ENCODE results near the gene PSENEN. TPM values are rescaled to one million over a fixed set of nuclear protein-coding genes. Genes with fewer than 3 reads are reported as not detected.
"Not testable (repeated sequence)": the region's sequence is repeated elsewhere in the genome, so short reads cannot be mapped to it uniquely, and the experiment has no call there.

The PSENEN gene
- total RNA-seq, 2 donors from 2014 or later, result 39.9 to 65.2 TPM

DNA sequence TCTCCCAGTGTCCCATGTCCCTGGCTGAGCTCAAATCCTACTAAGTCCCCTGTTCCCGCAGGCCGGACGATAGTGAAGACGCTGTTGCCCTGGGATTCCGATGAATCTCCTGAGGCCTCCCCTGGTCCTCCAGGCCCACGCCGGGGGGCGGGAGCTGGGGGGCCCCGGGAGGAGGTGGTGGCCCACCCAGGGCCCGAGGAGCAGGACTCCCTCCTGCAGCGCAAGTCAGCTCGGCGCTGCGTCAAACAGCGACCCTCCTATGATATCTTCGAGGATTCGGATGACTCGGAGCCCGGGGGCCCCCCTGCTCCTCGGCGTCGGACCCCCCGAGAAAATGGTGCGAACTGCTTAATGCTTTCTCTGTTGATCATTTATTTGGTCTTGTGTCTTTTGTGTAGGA, 21.8 kb upstream of the PSENEN start:
- TF ChIP-seq POLR2A (IDR thresholded peaks at IDR 0.05) (no peak), POLR2AphosphoS5 (IDR thresholded peaks at IDR 0.05) (no peak)
- TF ChIP-seq, protein P1, sequence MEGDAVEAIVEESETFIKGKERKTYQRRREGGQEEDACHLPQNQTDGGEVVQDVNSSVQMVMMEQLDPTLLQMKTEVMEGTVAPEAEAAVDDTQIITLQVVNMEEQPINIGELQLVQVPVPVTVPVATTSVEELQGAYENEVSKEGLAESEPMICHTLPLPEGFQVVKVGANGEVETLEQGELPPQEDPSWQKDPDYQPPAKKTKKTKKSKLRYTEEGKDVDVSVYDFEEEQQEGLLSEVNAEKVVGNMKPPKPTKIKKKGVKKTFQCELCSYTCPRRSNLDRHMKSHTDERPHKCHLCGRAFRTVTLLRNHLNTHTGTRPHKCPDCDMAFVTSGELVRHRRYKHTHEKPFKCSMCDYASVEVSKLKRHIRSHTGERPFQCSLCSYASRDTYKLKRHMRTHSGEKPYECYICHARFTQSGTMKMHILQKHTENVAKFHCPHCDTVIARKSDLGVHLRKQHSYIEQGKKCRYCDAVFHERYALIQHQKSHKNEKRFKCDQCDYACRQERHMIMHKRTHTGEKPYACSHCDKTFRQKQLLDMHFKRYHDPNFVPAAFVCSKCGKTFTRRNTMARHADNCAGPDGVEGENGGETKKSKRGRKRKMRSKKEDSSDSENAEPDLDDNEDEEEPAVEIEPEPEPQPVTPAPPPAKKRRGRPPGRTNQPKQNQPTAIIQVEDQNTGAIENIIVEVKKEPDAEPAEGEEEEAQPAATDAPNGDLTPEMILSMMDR (IDR thresholded peaks at IDR 0.05), result no peak
- Histone ChIP-seq H3K4me1 (replicated peaks) (peaks cover 9% of the 10 kb centered on the region), H3K27me3 (replicated peaks; ENCODE audit: insufficient read depth) (no peaks in the 10 kb centered on the region), H3K36me3 (peaks cover 47 to 68% of the 10 kb centered on the region in 2 donors), H3K27ac (no peak overlapping the region), H3K9me3 (no peaks in the 10 kb centered on the region), H3K4me3 (no peak overlapping the region)
- WGBS, result 95% methylated on average over 24 of the region's 24 CpGs
- DNase-seq (ENCODE audit: low spot score), result no peak
- intact Hi-C loops (cut with DNase I), result no loop called here

DNA sequence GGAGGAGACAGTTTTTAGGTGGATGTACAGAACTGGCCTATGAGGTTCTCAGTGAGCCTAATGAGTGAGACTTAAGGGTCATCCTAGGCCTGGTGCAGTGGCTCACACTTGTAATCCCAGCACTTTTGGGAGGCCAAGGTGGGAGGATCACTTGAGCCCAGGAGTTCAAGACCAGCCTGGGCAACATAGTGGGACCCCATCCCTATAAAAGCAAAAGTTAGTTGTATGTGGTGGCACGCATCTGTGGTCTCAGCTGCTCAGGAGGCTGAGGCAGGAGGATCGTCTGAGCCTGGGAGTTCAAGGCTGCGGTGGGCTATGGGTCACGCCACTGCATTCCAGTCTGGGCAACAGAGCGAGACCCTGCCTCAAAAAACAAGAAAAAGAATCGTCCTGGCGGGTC, 21.3 kb upstream of the PSENEN start:
- H3K4me1 ChIP-seq (replicated peaks); H3K27me3 ChIP-seq (replicated peaks; ENCODE audit: insufficient read depth); intact Hi-C loops (cut with DNase I); H3K27ac ChIP-seq; DNase-seq (ENCODE audit: low spot score); H3K4me3 ChIP-seq; H3K9me3 ChIP-seq: not testable (repeated sequence)
- H3K36me3 ChIP-seq, result peaks cover 47 to 72% of the 10 kb centered on the region in 2 donors
- WGBS, result 90% methylated on average over 7 of the region's 7 CpGs

DNA sequence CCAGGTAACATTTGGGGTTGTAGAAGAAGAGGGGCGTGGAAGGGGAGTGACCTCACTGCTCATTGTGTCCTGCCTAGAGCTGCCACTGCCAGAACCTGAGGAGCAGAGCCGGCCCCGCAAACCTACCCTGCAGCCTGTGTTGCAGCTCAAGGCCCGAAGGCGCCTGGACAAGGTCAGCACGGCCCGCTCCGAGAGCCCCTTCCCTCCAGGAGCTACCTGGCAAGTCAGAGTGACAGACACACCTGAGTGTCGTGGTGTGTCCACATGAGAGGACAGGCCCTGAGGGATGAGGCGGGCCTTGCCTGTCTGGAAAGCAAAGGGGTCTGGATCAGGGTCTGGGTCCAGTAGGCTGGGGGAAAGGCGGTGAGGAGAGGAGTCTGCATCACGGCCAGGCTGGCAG, 20.9 kb upstream of the PSENEN start:
- Histone ChIP-seq H3K36me3 (peaks cover 47 to 76% of the 10 kb centered on the region in 2 donors), H3K4me1 (replicated peaks) (peaks cover 2% of the 10 kb centered on the region), H3K4me3 (no peak overlapping the region), H3K9me3 (no peaks in the 10 kb centered on the region), H3K27ac (no peak overlapping the region), H3K27me3 (replicated peaks; ENCODE audit: insufficient read depth) (no peaks in the 10 kb centered on the region)
- TF ChIP-seq POLR2A (IDR thresholded peaks at IDR 0.05), result no peak
- TF ChIP-seq, protein P1 (IDR thresholded peaks at IDR 0.05), result no peak
- TF ChIP-seq POLR2AphosphoS5 (IDR thresholded peaks at IDR 0.05), result no peak
- intact Hi-C loops (cut with DNase I), result no loop called here
- WGBS, result 96% methylated on average over 12 of the region's 12 CpGs
- no peak for DNase-seq (ENCODE audit: low spot score)

DNA sequence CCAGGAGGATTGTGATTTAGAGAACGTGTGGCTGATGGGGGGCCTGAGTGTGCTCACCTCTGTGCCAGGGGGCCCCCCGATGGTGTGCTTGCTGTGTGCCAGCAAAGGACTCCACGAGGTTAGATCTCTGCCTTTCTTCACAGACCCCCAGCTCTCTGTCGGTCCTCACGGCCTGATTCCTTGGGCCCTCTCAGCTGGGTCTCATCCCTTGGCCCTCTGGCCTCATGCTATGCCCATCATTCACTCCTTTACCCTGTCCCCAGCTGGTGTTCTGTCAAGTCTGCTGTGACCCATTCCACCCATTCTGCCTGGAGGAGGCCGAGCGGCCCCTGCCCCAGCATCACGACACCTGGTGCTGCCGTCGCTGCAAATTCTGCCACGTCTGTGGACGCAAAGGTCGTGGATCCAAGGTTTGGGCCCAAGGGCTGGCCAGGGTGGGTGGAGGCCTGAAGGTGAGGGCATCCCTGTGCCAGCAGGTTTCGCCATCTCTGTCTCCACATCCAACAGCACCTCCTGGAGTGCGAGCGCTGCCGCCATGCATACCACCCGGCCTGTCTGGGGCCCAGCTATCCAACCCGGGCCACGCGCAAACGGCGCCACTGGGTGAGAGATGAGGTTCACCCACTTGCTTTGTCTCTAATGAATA, 20.1 kb upstream of the PSENEN start:
- Histone ChIP-seq H3K4me1 (replicated peaks) (no peaks in the 10 kb centered on the region), H3K27ac (no peak overlapping the region), H3K9me3 (no peaks in the 10 kb centered on the region), H3K27me3 (replicated peaks; ENCODE audit: insufficient read depth) (no peaks in the 10 kb centered on the region), H3K4me3 (no peak overlapping the region), H3K36me3 (peaks cover 50 to 84% of the 10 kb centered on the region in 2 donors)
- no peak for DNase-seq (ENCODE audit: low spot score)
- intact Hi-C loops (cut with DNase I), result no loop called here
- WGBS, result 95% methylated on average over 23 of the region's 23 CpGs
- TF ChIP-seq, protein P1 (IDR thresholded peaks at IDR 0.05), result no peak
- no peak for TF ChIP-seq POLR2AphosphoS5 (IDR thresholded peaks at IDR 0.05)
- TF ChIP-seq POLR2A (IDR thresholded peaks at IDR 0.05), result no peak

DNA sequence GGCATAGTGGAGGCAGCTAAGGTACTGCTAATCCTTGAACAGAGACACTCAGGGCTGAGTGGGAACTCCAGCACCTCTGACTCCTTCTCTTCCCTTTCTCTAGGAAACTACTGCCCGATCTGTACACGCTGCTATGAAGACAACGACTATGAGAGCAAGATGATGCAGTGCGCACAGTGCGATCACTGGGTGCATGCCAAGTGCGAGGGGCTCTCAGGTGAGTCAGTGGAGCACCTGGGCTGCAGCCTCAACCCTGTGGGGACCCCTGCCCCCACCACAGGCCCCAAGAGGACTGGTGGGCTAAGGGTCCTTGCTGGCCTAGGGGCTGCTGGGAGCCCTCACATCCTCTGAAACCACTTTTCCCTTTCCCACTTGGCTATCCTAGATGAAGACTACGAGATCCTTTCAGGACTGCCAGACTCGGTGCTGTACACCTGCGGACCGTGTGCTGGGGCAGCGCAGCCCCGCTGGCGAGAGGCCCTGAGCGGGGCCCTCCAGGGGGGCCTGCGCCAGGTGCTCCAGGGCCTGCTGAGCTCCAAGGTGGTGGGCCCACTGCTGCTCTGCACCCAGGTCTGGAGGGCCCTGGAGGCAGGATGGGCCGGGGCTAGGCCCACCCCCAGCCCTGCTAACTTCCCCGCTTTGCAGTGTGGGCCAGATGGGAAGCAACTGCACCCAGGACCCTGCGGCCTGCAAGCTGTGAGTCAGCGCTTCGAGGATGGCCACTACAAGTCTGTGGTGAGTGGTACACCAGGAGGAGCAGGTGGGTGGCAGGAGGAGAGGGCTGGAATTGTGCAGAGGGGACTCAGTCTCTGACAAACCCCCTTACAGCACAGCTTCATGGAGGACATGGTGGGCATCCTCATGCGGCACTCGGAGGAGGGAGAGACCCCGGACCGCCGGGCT, 18.1 kb upstream of the PSENEN start:
- intact Hi-C loops (cut with DNase I), result no loop called here
- WGBS, result 92% methylated on average over 25 of the region's 25 CpGs

More for the DNA sequence above, 18.1 kb upstream of the PSENEN start:
- no peak overlapping the region for H3K4me3 ChIP-seq
- TF ChIP-seq POLR2AphosphoS5 (IDR thresholded peaks at IDR 0.05), result no peak
- TF ChIP-seq, protein P1 (IDR thresholded peaks at IDR 0.05), result no peak
- no peak for TF ChIP-seq POLR2A (IDR thresholded peaks at IDR 0.05)
- peaks cover 50 to 88% of the 10 kb centered on the region in 2 donors for H3K36me3 ChIP-seq
- peaks cover 3% of the 10 kb centered on the region for H3K4me1 ChIP-seq (replicated peaks)
- H3K27ac ChIP-seq, result no peak overlapping the region
- H3K27me3 ChIP-seq (replicated peaks; ENCODE audit: insufficient read depth), result no peaks in the 10 kb centered on the region
- H3K9me3 ChIP-seq, result no peaks in the 10 kb centered on the region
- no peak for DNase-seq (ENCODE audit: low spot score)
